Breast epithelium (tissue), 4 donors: Measurements from ENCODE around the gene NCKAP5L. TPM values are rescaled to one million over a fixed set of nuclear protein-coding genes. Genes with fewer than 3 reads are reported as not detected.

ENCODE experiments used
- DNase-seq, 2 donors: peaks; one replicate each; pipeline ENCODE4 v3.0.0-alpha.2; 2019; ENCODE audit warnings: low spot score in 2 of 2
- H3K27ac ChIP-seq, 2 donors: fragments of 200-600 bp; sonication (generic) in 1 of 2; one replicate each; pipeline ENCODE4 v1.5.1; 2016 to 2019; ENCODE audit warnings: mild to moderate bottlenecking in 1 of 2
- H3K27me3 ChIP-seq, 2 donors: fragments of 200-600 bp; sonication (generic) in 1 of 2; one replicate each; pipeline versions ENCODE4 v1.5.1 to v1.6.0; 2017 to 2019; ENCODE audit warnings: control low read depth in 1 of 2, mild to moderate bottlenecking in 1 of 2
- H3K36me3 ChIP-seq: fragments of 200-600 bp; one replicate; pipeline ENCODE4 v1.5.1; 2019
- H3K4me1 ChIP-seq, 2 donors: fragments of 200-600 bp; sonication (generic); one replicate each; pipeline ENCODE4 v1.5.1; 2016 to 2019; ENCODE audit warnings: control low read depth in 1 of 2
- H3K4me3 ChIP-seq, 3 donors: fragments of 200-600 bp; sonication (generic); 1 replicate in 2 of 3; 2 replicates in 1 of 3; pipeline ENCODE4 v1.5.1; 2016 to 2019; ENCODE audit warnings: mild to moderate bottlenecking in 3 of 3, moderate library complexity in 2 of 3
- H3K9me3 ChIP-seq, 2 donors: fragments of 200-600 bp; sonication (generic) in 1 of 2; one replicate each; pipeline ENCODE4 v1.5.1; 2016 to 2019; ENCODE audit warnings: control low read depth in 1 of 2
- POLR2A ChIP-seq: fragments of 450-650 bp; IDR thresholded peaks from one replicate; pipeline ENCODE4 v1.6.1; 2016; ENCODE audit warnings: antibody characterized with exemption, mild to moderate bottlenecking, moderate library complexity
- POLR2AphosphoS5 ChIP-seq, 3 donors: sonication (generic); formaldehyde crosslinking; IDR thresholded peaks; one replicate each; pipeline ENCODE4 v1.6.1; 2017; ENCODE audit warnings: antibody characterized with exemption in 3 of 3
- intact Hi-C: fragments of 100-400 bp; cut with DNase I; formaldehyde crosslinking; loops from one replicate; pipeline ENCODE4 v1.15.1; 2023; ENCODE audit warnings: low total_unique reads
- total RNA-seq, 3 donors: library from RNA; depleted of rRNA; stranded (reverse); fragments of >200 nt; gene quantifications; one replicate each; pipeline ENCODE4 v1.1.0, GENCODE V29; 2016
- TF ChIP-seq, protein P1 (sequence below), 3 donors: fragments of 450-650 bp; IDR thresholded peaks; one replicate each; pipeline ENCODE4 v1.5.1; 2016 to 2017; ENCODE audit warnings: antibody characterized with exemption in 3 of 3, mild to moderate bottlenecking in 3 of 3, moderate library complexity in 3 of 3

NCKAP5L gene
- total RNA-seq, 3 donors from 2014 or later, result 11.4 to 15.8 (median 12.1) TPM

DNA sequence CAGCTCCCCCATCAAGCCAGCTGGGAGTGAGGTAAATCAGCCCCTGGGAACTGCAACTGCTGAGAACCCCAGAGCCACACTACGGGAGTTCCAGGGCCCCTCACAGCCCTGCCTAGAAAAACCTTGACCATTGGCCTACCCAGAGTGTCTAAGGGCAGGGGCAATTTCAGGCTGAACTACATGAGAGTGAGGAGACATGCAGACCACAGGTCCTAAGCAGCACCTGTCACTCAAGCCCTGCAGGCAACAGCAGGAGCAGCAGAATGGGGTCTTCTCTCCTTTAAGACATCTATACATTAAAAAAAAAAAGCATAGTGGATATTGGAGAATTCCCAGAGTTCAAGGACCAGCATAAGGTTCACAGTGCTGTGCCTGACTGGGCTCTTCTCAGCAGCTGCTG is 4.9 kb downstream of the NCKAP5L start:
- Histone ChIP-seq H3K27me3 (no peaks in the 10 kb centered on the region), H3K27ac (no peak overlapping the region), H3K36me3 (no peaks in the 10 kb centered on the region), H3K4me3 (no peak overlapping the region), H3K9me3 (no peaks in the 10 kb centered on the region), H3K4me1 (peaks cover 4 to 13% of the 10 kb centered on the region in 2 donors)
- TF ChIP-seq POLR2A, result no peak
- no peak for TF ChIP-seq POLR2AphosphoS5 (IDR thresholded peaks at IDR 0.05)
- TF ChIP-seq, protein P1, sequence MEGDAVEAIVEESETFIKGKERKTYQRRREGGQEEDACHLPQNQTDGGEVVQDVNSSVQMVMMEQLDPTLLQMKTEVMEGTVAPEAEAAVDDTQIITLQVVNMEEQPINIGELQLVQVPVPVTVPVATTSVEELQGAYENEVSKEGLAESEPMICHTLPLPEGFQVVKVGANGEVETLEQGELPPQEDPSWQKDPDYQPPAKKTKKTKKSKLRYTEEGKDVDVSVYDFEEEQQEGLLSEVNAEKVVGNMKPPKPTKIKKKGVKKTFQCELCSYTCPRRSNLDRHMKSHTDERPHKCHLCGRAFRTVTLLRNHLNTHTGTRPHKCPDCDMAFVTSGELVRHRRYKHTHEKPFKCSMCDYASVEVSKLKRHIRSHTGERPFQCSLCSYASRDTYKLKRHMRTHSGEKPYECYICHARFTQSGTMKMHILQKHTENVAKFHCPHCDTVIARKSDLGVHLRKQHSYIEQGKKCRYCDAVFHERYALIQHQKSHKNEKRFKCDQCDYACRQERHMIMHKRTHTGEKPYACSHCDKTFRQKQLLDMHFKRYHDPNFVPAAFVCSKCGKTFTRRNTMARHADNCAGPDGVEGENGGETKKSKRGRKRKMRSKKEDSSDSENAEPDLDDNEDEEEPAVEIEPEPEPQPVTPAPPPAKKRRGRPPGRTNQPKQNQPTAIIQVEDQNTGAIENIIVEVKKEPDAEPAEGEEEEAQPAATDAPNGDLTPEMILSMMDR (IDR thresholded peaks at IDR 0.05), result no peak
- intact Hi-C loops, result no loop called here
- no peak for DNase-seq

DNA sequence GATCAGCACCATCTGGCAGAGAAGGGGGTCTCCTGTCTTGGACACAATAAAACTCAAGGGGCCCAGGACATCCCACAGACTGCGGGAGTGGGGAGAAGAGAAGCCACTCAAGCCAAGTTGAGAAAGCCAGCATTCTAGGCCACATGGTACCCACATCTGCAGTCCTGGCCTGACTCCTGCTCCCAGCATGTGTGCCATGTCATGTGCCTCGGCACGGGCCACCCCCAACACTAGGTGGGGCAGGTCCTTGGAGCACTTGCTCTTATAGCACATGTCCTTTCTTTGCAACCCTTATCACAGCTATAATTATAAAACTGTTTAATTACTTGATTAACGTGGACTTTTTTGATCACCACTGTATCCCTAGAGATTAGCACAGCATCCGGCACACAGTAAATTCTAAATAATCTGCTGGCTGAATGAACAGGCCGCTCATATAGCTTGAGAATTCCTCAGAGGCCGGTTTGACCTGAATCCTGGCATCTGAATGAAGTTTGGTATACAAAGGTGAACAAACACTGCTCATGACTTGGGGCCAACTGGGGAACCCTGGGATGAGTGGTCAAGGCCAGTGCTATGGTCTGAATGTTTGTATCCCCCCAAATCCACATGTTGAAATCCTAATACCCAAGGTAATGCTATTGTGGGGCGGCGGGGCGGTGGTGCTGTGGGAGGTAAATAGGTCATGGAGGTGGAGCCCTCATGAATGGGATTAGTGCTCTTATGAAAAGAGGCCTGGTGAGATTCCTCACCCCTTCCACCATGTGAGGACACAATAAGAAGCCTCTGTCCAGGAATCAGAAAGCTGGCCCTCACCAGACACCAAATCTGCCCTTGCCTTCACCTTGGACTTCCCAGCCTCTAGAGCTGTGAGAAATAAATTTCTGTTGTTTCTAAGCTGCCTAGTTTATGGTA is 6.6 kb downstream of the NCKAP5L start:
- DNase-seq, result no peak
- Histone ChIP-seq H3K4me3 (no peak overlapping the region), H3K27me3 (no peaks in the 10 kb centered on the region), H3K36me3 (no peaks in the 10 kb centered on the region), H3K27ac (no peak overlapping the region), H3K9me3 (no peaks in the 10 kb centered on the region), H3K4me1 (peaks cover 4 to 13% of the 10 kb centered on the region in 2 donors)
- intact Hi-C loops, result no loop called here
- TF ChIP-seq POLR2AphosphoS5 (IDR thresholded peaks at IDR 0.05) (no peak), POLR2A (no peak)

DNA sequence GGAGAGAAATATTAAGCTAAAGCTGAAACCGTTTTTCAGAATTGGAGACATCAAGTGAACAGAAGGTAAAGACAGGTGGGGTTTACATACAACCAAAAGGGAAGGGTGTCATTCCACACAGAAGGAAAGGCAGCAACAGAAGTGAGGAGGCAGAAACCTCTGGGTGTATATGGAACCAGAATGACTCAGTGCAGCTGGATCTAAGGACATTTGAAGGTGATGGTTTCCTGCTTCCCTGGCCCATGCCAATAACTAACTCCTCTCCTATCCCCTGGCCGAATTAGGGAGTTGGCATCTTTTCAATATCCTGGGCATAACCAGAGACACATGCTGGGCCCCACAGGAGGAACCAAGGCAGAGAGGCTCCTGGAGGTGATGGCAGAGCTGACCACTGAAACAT is 8.4 kb downstream of the NCKAP5L start:
- TF ChIP-seq POLR2A (no peak), POLR2AphosphoS5 (IDR thresholded peaks at IDR 0.05) (no peak)
- TF ChIP-seq, protein P1 (IDR thresholded peaks at IDR 0.05), result no peak
- no peak for DNase-seq
- H3K27me3 ChIP-seq, result no peaks in the 10 kb centered on the region
- no peaks in the 10 kb centered on the region for H3K9me3 ChIP-seq
- intact Hi-C loops, result no loop called here
- H3K27ac ChIP-seq, result no peak overlapping the region
- peaks cover 0 to 3% of the 10 kb centered on the region in 2 donors for H3K4me1 ChIP-seq
- H3K4me3 ChIP-seq, result no peak overlapping the region
- H3K36me3 ChIP-seq, result no peaks in the 10 kb centered on the region

DNA sequence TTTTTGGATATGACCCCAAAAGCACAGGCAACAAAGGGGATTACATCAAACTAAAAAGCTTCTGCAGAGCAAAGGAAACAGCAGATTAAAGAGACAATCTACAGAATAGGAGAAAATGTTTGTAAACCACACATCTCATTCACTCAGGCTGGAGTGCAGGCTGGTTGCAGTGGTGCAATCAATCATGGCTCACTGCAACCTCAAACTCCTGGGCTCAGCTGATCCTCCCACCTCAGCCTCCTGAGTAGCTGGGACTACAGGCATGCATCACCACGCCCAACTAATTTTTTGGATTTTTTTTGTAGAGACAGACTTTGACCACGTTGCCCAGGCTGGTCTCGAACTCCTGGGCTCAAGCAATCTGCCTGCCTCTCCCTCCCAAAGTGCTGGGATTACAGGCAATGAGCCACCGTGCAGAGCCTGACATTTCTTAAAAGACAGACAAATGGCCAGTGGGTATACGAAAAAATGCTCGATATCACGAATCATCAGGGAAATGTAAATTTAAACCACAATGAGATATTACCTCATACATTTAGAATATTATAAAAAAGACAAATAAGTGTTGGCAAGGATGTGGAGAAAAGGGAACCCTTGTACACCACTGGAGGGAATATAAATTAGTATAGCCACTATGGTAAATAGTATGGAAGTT is 9.8 kb downstream of the NCKAP5L start:
- Histone ChIP-seq H3K27ac (no peak overlapping the region), H3K4me3 (no peak overlapping the region), H3K27me3 (no peaks in the 10 kb centered on the region), H3K36me3 (no peaks in the 10 kb centered on the region), H3K4me1 (no peaks in the 10 kb centered on the region), H3K9me3 (no peaks in the 10 kb centered on the region)
- no peak for DNase-seq
- intact Hi-C loops, result no loop called here
- TF ChIP-seq, protein P1 (IDR thresholded peaks at IDR 0.05), result no peak
- TF ChIP-seq POLR2A (no peak), POLR2AphosphoS5 (IDR thresholded peaks at IDR 0.05) (no peak)

DNA sequence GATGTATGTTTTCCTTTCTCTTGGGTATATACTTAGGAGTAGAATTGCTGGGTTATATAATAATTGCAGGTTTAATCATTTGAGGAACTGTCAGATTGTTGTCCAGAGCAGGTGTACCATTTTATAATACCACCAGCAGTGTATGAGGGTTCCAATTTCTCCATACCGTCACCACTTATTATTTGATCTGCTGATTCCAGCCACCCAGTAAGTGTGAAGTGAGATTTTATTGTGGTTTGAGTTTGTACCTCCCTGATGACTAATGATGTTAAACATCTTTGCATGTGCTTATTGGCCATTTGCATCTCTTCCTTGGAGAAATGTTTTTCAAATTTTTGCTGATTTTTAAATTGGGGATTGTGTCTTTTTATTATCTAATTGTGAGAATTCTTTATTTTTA is 15.1 kb downstream of the NCKAP5L start:
- Histone ChIP-seq H3K36me3 (no peaks in the 10 kb centered on the region), H3K27ac (no peak overlapping the region), H3K27me3 (no peaks in the 10 kb centered on the region), H3K4me3 (no peak overlapping the region), H3K9me3 (no peaks in the 10 kb centered on the region), H3K4me1 (peaks cover 0 to 7% of the 10 kb centered on the region in 2 donors)
- DNase-seq, result no peak
- intact Hi-C loops, result no loop called here
- no peak for TF ChIP-seq POLR2AphosphoS5 (IDR thresholded peaks at IDR 0.05)
- TF ChIP-seq, protein P1 (IDR thresholded peaks at IDR 0.05), result no peak
